WTC11 (cell line): ENCODE measurements around the gene COL5A1.

Experiments used
- TF ChIP-seq, protein P1 (sequence below): fragments of 200-600 bp; IDR thresholded peaks from 2 replicates; pipeline ENCODE4 v1.8.0; 2022; ENCODE audit warnings: antibody characterized with exemption
- TF ChIP-seq, protein P2 (sequence below): fragments of 250-450 bp; sonication (Bioruptor Pico); IDR thresholded peaks from 2 replicates; pipeline ENCODE4 v1.9.0; 2021; ENCODE audit warnings: moderate library complexity, mild to moderate bottlenecking, inconsistent platforms, borderline replicate concordance

- TF ChIP-seq, protein P1, sequence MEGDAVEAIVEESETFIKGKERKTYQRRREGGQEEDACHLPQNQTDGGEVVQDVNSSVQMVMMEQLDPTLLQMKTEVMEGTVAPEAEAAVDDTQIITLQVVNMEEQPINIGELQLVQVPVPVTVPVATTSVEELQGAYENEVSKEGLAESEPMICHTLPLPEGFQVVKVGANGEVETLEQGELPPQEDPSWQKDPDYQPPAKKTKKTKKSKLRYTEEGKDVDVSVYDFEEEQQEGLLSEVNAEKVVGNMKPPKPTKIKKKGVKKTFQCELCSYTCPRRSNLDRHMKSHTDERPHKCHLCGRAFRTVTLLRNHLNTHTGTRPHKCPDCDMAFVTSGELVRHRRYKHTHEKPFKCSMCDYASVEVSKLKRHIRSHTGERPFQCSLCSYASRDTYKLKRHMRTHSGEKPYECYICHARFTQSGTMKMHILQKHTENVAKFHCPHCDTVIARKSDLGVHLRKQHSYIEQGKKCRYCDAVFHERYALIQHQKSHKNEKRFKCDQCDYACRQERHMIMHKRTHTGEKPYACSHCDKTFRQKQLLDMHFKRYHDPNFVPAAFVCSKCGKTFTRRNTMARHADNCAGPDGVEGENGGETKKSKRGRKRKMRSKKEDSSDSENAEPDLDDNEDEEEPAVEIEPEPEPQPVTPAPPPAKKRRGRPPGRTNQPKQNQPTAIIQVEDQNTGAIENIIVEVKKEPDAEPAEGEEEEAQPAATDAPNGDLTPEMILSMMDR, result no peak
- TF ChIP-seq, protein P2, sequence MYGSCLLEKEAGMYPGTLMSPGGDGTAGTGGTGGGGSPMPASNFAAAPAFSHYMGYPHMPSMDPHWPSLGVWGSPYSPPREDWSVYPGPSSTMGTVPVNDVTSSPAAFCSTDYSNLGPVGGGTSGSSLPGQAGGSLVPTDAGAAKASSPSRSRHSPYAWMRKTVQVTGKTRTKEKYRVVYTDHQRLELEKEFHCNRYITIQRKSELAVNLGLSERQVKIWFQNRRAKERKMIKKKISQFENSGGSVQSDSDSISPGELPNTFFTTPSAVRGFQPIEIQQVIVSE (CRISPR knock-in tag), result no peak
These were observed 100.2 kb downstream of the COL5A1 start for GRCh38 chr9:134741846-134742245.
